Superior temporal gyrus (tissue), 1 donor: Measurements from ENCODE around the gene TMEM132D.
"Not testable (repeated sequence)": the region's sequence is repeated elsewhere in the genome, so short reads cannot be mapped to it uniquely, and the experiment has no call there.

ENCODE experiments used
- DNase-seq: peaks from one replicate; pipeline ENCODE4 v3.0.0-alpha.2; 2016; ENCODE audit errors: extremely low spot score

The TMEM132D gene

GRCh38 chr12:129237881-129238280 lies 665.9 kb downstream of the TMEM132D start:
- DNase-seq, result no peak

DNA sequence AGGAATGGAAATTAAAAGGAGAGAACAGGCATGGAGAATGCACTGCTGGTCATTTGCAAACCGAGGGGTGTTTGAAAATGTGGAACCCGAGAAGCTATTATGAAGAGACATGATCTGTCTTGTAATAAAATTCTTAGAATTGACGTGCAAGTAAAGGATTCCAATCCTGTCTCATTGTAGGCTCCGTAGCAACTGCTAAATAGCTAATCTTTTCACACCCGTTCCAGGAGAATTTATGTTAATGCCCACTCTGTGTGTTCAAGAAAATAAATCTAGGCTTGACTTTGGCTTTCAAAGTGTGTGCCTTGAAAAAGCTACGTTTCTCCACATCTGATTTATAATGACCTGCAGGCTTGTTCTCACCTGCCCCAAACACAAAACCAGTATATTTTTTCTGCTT lies 669.6 kb downstream of the TMEM132D start:
- DNase-seq, result no peak

DNA sequence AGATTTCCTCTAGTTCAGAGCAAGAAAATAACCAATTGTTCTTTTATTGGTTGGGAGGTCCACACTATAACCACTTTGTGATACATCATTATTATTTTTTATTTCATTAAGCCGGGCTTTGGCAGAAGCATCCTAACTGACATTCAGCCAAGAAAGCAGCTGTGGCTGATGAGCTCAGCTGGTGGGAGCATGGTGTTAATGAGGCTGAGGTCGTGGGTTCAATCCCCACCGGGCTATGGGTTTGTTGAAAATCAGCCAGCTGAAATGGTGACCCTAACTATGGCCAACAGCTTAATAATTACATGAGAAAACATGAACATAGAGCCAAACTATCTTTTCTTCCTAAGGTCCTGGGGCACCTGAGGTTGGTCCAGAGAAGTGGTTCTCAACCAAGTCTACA lies 672.3 kb downstream of the TMEM132D start:
- DNase-seq, result no peak

GRCh38 chr12:129230995-129231394 lies 672.8 kb downstream of the TMEM132D start:
- DNase-seq, result no peak

- DNase-seq, result no peak
Measured at GRCh38 chr12:129226851-129227250, 677.0 kb downstream of the TMEM132D start.

DNA sequence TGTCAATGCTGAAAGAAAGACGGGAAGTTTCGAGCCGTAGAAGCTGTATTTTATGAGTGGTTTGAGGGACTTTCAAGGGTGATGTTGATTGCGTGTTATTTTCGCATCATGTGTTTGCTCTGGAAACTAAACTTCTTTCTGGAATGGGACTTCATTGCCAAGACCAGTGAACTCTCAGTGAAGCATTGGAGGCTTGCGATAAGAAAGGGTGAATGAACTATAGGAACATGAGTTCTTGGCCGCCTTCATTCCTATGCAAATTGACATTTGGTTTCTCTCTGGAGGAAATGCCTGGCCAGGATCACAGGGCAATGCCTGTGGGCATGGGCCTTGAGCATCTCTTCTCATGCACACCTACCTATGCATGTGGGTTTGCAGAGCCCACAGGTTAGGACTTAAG lies 677.8 kb downstream of the TMEM132D start:
- DNase-seq, result no peak

- no peak for DNase-seq
Measured at GRCh38 chr12:129215556-129215955, 688.3 kb downstream of the TMEM132D start.

DNA sequence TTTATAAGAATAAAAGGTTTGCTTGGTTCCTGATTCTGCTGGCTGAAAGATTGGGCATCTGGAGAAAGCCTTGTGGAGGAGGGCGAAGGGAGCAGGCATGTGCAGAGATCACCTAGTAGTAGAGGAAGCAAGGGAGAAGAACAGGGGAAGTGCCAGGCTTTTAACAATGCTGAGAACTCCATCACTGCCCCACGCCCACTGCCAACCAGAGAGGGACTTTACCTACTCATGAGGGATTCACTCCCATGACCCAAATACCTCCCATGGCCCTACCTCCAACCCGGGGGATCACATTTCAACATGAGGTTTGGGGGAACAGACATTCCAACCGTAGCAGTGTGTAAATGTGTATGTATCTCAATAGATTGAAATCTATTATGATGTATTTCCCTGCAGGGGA lies 690.3 kb downstream of the TMEM132D start:
- DNase-seq, result no peak

- DNase-seq, result peak; percentile 52
Measured at GRCh38 chr12:129211862-129212630, 691.8 kb downstream of the TMEM132D start.

- DNase-seq, result peak; percentile 40
Measured at GRCh38 chr12:129208566-129208965, 695.3 kb downstream of the TMEM132D start.

- DNase-seq, result no peak
Measured at GRCh38 chr12:129207084-129207483, 696.7 kb downstream of the TMEM132D start.

- no peak for DNase-seq
Measured at GRCh38 chr12:129203456-129203855, 700.4 kb downstream of the TMEM132D start.

DNA sequence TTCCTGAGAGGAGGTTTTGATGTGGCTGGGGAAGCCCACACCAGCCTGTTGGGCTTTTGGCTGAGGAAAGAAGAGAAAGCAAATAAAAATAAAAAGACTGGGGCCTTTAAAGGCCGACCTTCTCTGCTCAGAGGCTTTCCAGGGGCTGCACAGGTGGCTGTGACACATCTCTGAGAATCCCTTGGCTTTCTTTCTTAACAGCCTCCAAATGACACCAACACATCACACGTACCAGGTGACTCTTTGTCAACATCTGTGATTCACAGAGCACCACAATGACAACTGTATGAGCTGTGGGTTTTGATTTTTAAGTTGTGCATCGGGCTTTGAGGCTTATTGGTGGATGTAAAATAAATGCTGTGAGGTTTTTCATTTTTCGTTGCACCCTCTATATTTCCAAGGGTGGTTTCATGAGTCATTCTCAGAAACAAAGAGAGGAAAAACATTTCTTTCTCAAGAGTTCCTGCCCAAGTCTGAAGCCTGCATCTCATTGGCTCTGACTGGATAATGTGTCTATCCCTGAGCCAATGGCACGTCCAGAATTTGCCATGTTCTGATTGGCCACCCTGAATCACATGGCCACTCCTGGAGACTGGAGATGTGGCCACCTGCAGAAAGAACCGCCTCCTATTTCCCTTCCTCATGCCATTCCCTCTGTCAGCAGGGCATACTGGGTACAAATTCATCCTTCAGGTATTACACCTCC lies 701.6 kb downstream of the TMEM132D start:
- DNase-seq, result peak; percentile 11

DNA sequence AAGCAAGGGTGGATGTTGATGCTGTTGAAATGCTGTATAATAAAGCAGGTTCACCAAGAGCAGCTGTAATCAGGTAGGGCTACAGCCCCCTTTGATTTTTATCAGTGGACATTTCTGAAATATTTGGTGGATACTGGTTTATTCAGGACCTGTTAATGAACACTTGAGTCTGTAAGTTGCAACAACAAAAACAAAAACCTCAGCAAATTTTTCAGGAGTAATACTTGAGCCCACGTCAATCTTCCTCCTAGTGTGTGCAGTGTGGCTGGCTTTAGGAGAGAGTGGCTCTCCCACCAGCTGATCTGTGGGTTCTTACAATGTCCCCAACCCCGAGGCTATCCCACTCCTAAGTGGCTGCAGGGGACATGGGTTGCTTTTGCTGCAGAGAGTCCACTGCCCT lies 702.8 kb downstream of the TMEM132D start:
- no peak for DNase-seq

- peak; percentile 9 for DNase-seq
Measured at GRCh38 chr12:129200576-129200975, 703.2 kb downstream of the TMEM132D start.

GRCh38 chr12:129196927-129197326 lies 706.9 kb downstream of the TMEM132D start:
- DNase-seq, result no peak

GRCh38 chr12:129195081-129195480 lies 708.7 kb downstream of the TMEM132D start:
- no peak for DNase-seq

- DNase-seq, result no peak
Measured at GRCh38 chr12:129193263-129193871, 710.5 kb downstream of the TMEM132D start.

- no peak for DNase-seq
Measured at GRCh38 chr12:129190827-129191226, 713.0 kb downstream of the TMEM132D start.

DNA sequence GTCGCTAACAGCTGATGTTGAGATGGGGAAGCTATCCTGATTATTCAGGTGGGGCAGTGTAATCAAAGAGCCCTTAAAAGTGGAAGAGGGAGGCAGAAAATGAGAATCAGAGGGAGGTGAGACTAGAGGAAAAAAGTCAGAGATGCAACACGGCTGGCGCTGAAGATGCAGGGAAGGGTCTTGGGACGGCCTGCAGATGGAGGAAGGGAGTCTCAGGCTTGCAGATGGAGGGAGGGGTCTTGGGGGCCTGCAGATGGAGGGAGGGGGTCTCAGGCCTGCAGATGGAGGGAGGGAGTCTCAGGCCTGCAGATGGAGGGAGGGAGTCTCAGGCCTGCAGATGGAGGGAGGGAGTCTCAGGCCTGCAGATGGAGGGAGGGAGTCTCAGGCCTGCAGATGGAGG lies 713.9 kb downstream of the TMEM132D start:
- DNase-seq, result not testable (repeated sequence)

- DNase-seq, result no peak
Measured at GRCh38 chr12:129186952-129187351, 716.9 kb downstream of the TMEM132D start.

DNA sequence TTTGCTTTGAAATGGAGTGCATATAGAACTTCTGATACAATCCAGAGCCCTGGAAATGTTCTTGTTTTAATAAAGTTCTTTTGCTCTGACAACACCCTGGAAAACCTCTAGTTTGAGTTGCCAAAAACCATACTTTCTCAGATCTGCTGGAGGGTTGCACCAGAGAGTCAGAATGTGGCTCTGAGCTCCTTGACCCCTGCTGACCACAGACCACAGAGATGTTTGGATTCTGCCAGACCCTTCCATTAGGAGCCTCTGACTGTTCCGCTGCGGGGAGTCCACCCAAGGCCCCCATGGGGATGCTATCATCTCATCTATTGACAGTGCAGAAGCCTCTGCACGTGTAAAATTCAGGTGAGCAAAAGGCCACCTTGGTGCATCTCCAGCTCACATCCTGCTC lies 718.0 kb downstream of the TMEM132D start:
- DNase-seq, result no peak
